Omental fat pad (tissue), 4 donors: ENCODE results near the gene CCDC92. TPM values are rescaled to one million over a fixed set of nuclear protein-coding genes. Genes with fewer than 3 reads are reported as not detected.

ENCODE experiments used
- ATAC-seq: fragments of 150-250 bp; one replicate; pipeline ENCODE4 v1.9.1; 2016; ENCODE audit warnings: mild to moderate bottlenecking, moderate library complexity; ENCODE audit not compliant: low FRiP score
- DNase-seq: peaks from one replicate; pipeline ENCODE4 v3.0.0-alpha.2; 2019; ENCODE audit warnings: low spot score
- CTCF ChIP-seq, 3 donors: fragments of 450-650 bp; IDR thresholded peaks; one replicate each; pipeline ENCODE4 v1.5.1; 2016 to 2017; ENCODE audit warnings: antibody characterized with exemption in 3 of 3, mild to moderate bottlenecking in 3 of 3, moderate library complexity in 2 of 3
- total RNA-seq, 4 donors: library from RNA; depleted of rRNA; stranded (reverse); fragments of >200 nt; gene quantifications; one replicate each; pipeline ENCODE4 v1.1.0, GENCODE V29; 2016

The CCDC92 gene
- total RNA-seq, 4 donors from 2014 or later = 27.1 to 34.5 (median 32.0) TPM

- ATAC-seq = no peak
- DNase-seq = no peak
- TF ChIP-seq CTCF (IDR thresholded peaks at IDR 0.05) = no peak
Measured at GRCh38 chr12:124017064-124017463, 44.4 kb upstream of the CCDC92 start.

- DNase-seq (no peak), ATAC-seq (no peak)
- no peak for TF ChIP-seq CTCF (IDR thresholded peaks at IDR 0.05)
Measured at GRCh38 chr12:124015494-124016461, 43.1 kb upstream of the CCDC92 start.

GRCh38 chr12:124013073-124013472 lies 40.4 kb upstream of the CCDC92 start:
- DNase-seq (no peak), ATAC-seq (no peak)
- no peak for TF ChIP-seq CTCF (IDR thresholded peaks at IDR 0.05)

- ATAC-seq (no peak), DNase-seq (no peak)
Measured at GRCh38 chr12:124011435-124012115, 38.9 kb upstream of the CCDC92 start.

DNA sequence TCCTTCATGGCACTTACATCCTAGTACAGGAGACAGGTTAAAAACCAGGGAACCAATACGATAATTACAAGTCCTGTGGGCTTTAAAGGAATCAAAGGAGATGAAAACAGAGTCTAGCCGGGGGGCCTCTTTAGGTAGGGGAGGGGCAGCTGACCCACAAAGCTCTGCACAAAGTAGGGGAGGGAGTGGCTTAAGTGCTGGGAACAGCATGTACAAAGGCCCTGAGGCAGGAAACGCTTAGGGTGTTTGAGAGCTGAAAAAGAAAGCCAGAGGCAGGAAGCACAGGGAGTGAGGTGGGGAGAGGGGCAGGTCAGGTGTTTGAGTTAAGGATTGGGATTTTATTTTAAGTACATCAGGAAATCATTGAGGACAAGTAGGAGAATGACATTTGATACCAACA lies 38.1 kb upstream of the CCDC92 start:
- DNase-seq (no peak), ATAC-seq (no peak)
- no peak for TF ChIP-seq CTCF (IDR thresholded peaks at IDR 0.05)

More at GRCh38 chr12:124011435-124012115, 38.9 kb upstream of the CCDC92 start:
- TF ChIP-seq CTCF (IDR thresholded peaks at IDR 0.05) = no peak

GRCh38 chr12:124009781-124010180 lies 37.1 kb upstream of the CCDC92 start:
- no peak for TF ChIP-seq CTCF (IDR thresholded peaks at IDR 0.05)
- ATAC-seq = no peak
- no peak for DNase-seq
